Erythroblast (primary cell): ENCODE data around the gene C3.

ENCODE experiments used
- GATA1 ChIP-seq: IDR thresholded peaks from 2 replicates; pipeline ENCODE4 v1.6.1; 2011; ENCODE audit warnings: low read depth, mild to moderate bottlenecking, control low read depth, low read length, moderate library complexity
- POLR2A ChIP-seq: IDR thresholded peaks from 2 replicates; pipeline ENCODE4 v1.6.1; 2011; ENCODE audit warnings: mild to moderate bottlenecking, low read length

GRCh38 chr19:6663236-6664201 lies 56.9 kb downstream of the C3 start:
- TF ChIP-seq POLR2A (no peak), GATA1 (no peak)
